ENCODE measurements around the gene AHCTF1.
"Not testable (repeated sequence)": the region's sequence is repeated elsewhere in the genome, so short reads cannot be mapped to it uniquely, and the experiment has no call there.

AHCTF1 gene

GRCh38 chr1:246836209-246836966 is 95.4 kb downstream of the AHCTF1 start:
- DNase-seq (ENCODE audit: low spot score): no peak

DNA sequence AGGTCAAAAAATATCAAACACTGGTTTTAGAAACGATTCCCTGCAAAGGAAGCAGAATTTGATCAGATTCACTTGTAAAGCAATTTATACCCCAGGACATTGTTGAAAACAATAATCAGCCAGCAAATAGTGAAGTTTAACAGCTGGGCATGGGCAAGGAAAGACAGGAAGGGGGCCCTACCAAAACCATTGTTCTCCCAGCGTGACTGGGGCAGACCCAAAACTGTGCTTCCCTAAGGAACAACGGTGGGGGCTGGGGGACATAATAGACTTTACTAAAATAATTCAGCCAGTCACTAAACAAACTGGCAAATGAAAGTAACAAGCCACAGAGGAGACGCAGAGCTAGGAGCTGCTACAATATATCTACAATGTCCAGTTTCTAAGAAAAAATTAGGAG is 100.2 kb downstream of the AHCTF1 start:
- no peak for DNase-seq (ENCODE audit: low spot score)

GRCh38 chr1:246828818-246829217 is 102.9 kb downstream of the AHCTF1 start:
- DNase-seq (ENCODE audit: low spot score): no peak

GRCh38 chr1:246827396-246827795 is 104.4 kb downstream of the AHCTF1 start:
- no peak for DNase-seq (ENCODE audit: low spot score)

GRCh38 chr1:246825557-246826175 is 106.1 kb downstream of the AHCTF1 start:
- no peak for DNase-seq (ENCODE audit: low spot score)

DNA sequence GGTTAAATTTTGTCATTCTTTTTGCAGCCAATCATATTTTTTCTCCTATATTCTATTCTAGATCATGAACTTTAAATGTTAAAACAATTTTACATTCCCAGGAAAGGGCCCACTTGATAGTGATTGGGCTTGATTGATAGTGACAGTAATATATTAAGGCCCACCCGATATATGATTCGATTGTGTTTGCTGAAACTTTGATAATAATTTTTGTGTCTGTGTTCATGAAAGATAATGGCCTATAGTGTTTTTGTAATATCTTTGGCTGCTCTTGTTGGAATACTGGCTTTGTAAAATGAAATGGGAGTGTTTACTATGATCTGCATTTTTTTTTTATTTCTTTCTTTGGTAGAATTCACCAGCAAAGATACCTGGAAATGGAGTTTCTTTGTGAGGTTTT is 107.2 kb downstream of the AHCTF1 start:
- DNase-seq (ENCODE audit: low spot score): no peak

- not testable (repeated sequence) for DNase-seq (ENCODE audit: low spot score)
Measured at GRCh38 chr1:246822154-246822553, 109.6 kb downstream of the AHCTF1 start.

DNA sequence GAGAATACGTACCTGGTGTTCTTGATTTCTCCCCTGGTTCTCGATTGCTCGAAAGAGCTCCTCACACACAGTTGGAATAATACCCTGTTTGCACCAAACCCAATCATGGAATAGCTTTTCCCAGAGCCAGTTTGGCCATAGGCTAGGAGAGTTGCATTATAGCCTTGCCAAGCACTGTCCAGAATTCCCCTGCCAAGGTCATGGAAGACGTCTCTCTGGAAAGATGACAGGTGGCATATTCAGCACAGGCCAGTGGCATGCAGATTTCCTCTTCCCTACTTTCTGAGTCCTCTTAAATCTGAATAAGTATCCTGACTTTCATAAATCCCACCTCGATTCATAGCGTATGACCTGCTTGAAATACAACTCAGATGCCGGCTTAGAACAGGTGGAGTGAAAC is 111.1 kb downstream of the AHCTF1 start:
- DNase-seq (ENCODE audit: low spot score): no peak

DNA sequence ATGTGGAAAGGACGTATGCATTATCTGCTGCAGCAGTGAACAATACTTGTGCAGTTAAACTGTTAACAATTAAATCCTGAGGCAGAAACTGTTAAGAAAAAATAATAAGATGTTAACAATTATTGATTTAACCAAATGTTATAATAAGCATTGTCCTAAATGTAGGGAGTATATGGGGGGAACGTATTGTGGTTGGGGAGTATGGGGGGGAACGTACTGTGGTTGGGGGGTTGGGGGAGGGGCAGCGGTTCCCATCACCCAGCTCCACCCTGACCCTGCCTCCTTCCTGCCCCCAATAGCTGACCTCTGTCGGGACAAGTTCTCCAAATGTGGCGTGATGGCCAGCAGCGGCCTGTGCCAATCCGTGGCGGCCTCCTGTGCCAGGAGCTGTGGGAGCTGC is 114.0 kb downstream of the AHCTF1 start:
- DNase-seq (ENCODE audit: low spot score): peak; percentile 58

DNA sequence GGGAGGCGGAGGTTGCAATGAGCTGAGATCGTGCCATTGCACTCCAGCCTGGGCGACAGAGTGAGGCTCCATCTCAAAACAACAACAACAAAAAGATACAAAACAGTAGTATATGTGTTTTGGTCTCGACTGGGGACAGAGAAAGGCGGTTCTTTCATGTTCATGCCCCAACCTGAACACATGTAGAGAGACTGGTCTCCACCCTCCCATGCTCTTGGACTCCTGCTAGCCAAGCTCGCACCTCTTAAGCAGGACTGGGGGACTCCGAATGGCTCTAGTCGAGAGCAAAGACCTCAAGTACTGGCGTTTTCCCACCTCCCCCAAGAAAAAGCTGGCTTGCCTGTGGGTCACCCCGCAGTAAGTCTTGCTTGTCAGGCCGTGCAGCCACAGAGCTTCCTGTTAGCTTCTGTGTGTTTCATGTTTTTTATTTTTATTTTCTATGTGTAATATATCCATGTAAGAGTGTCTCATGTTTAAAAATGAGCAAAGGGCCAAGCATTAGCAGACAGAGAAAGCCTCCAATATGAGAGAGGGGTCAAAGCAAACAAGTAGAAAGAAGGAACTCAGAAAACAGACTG is 116.0 kb downstream of the AHCTF1 start:
- DNase-seq (ENCODE audit: low spot score): no peak

GRCh38 chr1:246814890-246815289 is 116.9 kb downstream of the AHCTF1 start:
- DNase-seq (ENCODE audit: low spot score): no peak

- DNase-seq (ENCODE audit: low spot score): not testable (repeated sequence)
Measured at GRCh38 chr1:246813325-246813724, 118.4 kb downstream of the AHCTF1 start.

GRCh38 chr1:246811985-246812384 is 119.8 kb downstream of the AHCTF1 start:
- DNase-seq (ENCODE audit: low spot score): no peak

- DNase-seq (ENCODE audit: low spot score): peak; percentile 28
Measured at GRCh38 chr1:246809473-246809872, 122.3 kb downstream of the AHCTF1 start.

DNA sequence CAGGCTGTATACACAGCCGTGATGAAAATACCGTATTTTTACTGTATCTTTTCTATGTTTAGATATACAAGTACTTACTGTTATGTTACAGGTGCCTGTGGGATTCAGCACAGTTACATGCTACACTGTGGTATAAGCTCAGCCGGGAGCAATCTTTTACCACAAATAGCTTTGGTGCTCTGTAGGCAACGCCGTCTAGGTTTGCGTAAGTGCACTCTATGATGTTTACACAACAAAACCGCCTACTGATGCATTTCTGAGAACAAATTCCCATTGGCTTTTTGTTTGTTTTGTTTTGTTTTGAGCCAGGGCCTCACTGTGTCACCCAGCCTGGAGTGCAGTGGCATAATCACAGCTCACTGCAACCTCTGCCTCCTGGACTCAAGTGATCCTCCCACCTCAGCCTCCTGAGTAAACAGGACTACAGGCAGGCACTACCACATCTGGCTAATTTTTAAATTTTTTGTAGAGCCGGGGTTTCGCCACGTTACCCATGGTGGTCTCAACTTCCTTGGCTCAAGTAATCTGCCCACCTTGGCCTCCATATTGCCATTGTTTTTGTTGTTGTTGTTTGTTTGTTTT is 126.5 kb downstream of the AHCTF1 start:
- DNase-seq (ENCODE audit: low spot score): no peak

DNA sequence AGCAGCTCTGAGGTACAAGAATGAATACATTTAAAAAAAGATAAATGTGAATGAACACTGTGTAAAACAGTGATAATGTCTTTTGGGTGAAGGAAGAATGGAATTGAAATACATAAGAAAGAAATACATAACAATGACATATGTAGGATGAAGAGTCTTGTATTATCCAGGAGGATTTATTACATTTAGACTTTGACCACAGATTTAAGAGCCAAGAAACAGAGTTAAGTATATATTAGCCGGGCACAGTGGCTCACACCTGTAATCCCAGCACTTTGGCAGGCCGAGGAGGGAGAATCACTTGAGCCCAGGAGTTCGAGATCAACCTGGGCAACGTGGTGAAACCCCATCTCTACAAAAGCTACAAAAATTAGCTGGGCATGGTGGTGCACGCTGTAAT is 127.9 kb downstream of the AHCTF1 start:
- no peak for DNase-seq (ENCODE audit: low spot score)

GRCh38 chr1:246803373-246803772 is 128.4 kb downstream of the AHCTF1 start:
- DNase-seq (ENCODE audit: low spot score): no peak

GRCh38 chr1:246801241-246802020 is 130.3 kb downstream of the AHCTF1 start:
- no peak for DNase-seq (ENCODE audit: low spot score)

GRCh38 chr1:246800756-246801155 is 131.0 kb downstream of the AHCTF1 start:
- no peak for DNase-seq (ENCODE audit: low spot score)

DNA sequence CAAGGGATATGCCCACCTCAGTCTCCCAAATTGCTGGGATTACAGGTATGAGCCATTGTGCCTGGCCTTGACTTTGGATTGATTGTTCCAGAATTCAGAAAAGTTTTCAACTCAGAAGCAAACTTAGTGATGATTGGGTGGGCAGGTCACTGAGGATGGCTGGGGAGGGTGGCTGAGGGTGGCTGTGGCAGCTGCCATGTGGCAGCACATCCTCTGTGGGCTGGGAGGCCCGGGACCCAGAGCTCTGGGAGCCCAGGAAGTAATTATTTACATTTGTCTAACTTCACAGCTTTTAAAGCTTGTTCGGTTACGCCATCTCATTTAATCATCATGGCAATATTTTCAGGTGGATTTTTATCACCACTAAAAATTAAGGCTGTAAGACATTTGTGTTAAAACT is 131.4 kb downstream of the AHCTF1 start:
- DNase-seq (ENCODE audit: low spot score): no peak

DNA sequence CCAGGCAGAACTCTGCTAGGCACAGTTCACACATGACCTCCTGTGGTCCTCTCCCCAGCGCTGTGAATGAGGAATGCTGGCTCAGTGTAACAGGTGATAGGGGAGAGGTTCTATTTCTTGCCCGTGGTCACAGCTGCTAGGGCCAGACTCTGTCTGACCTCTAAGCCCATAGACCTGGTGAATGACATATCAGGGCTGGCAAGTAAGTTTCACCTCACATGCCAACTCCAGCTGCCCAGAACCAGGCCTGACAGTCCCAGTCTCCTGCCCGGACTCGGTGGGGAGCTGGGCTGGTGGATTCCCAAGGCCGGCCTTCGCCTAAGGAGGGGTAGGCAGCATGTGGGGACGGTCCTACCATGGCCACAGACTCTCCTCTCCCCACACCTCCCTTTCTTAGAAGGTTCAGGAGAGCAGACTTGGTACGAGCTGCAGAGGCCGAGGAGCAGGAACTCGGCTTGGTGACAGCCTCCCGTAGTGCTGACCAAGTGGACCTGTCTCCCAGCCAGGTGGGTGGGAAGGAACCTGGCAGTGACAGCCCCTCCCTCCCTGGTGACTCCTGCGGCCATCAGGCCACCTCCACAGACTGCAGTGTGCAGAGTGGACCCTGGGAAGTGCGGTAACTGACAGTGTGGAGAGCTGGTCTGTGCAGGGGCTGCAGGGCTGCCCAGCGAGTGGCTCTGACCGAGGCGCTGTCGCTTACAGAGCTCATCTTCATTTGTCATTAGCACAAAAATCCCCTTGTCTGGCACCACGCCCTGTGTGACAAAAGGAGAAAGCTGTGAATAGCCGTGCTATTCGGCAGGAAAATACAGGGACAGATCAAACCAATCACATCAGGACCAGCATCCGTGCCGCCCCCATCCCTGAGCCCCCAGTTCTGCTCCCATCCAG is 132.9 kb downstream of the AHCTF1 start:
- no peak for DNase-seq (ENCODE audit: low spot score)
